PC-3 (cell line): ENCODE data around the gene KRT33B. TPM values are rescaled to one million over a fixed set of nuclear protein-coding genes. Genes with fewer than 3 reads are reported as not detected.

ENCODE experiments used
- ATAC-seq: fragments of 200-7000 bp; cut with Tn5 transposase; 2 replicates; pipeline ENCODE4 v1.9.1; 2020; ENCODE audit warnings: mild to moderate bottlenecking, moderate library complexity
- BruUV-seq: library from RNA; stranded (reverse); fragments of 400-500 nt; replicated peaks from 2 replicates; lab custom pipeline; 2021; lab: Mats Ljungman, UMichigan
- CTCF ChIA-PET: fragments of 300-600 bp; sonication (Branson Sonifier 250); formaldehyde crosslinking; loops from one replicate; lab custom pipeline; 2022; ENCODE audit warnings: antibody characterized with exemption; lab: Charles Lee
- POLR2A ChIA-PET: fragments of 300-600 bp; sonication (Branson Sonifier 250); formaldehyde crosslinking; loops from one replicate; lab custom pipeline; 2022; ENCODE audit warnings: antibody characterized with exemption; ENCODE audit not compliant: unreplicated experiment; lab: Charles Lee
- DNase-seq: peaks from one replicate; pipeline ENCODE4 v3.0.0-alpha.2; 2015
- H2AFZ ChIP-seq: fragments of 300-600 bp; sonication (generic); 2 replicates; pipeline ENCODE4 v1.6.0; 2016; ENCODE audit warnings: antibody characterized with exemption, low read length
- H3F3A ChIP-seq: fragments of 300-600 bp; sonication (generic); one replicate; pipeline ENCODE4 v1.6.0; 2017; ENCODE audit warnings: antibody characterized with exemption, low read length, control low read depth, mild to moderate bottlenecking; ENCODE audit not compliant: unreplicated experiment
- H3K27ac ChIP-seq: fragments of 300-600 bp; sonication (generic); 2 replicates; pipeline ENCODE4 v1.5.1; 2016; ENCODE audit warnings: mild to moderate bottlenecking, low read length
- H3K27me3 ChIP-seq: fragments of 300-600 bp; sonication (generic); 2 replicates; pipeline ENCODE4 v1.6.1; 2016; ENCODE audit warnings: low read length, mixed read lengths
- H3K36me3 ChIP-seq: fragments of 300-600 bp; sonication (generic); 2 replicates; pipeline ENCODE4 v1.6.1; 2016; ENCODE audit warnings: low read depth, mixed run types, low read length, mixed read lengths
- H3K4me1 ChIP-seq: fragments of 300-600 bp; sonication (generic); 2 replicates; pipeline ENCODE4 v1.5.1; 2016; ENCODE audit warnings: low read length; ENCODE audit not compliant: insufficient read depth
- H3K4me2 ChIP-seq: fragments of 300-600 bp; sonication (generic); 2 replicates; pipeline ENCODE4 v1.6.0; 2016; ENCODE audit warnings: low read length
- H3K4me3 ChIP-seq: fragments of 300-600 bp; sonication (generic); 2 replicates; pipeline ENCODE4 v1.5.1; 2016; ENCODE audit warnings: mild to moderate bottlenecking, low read length, mixed read lengths
- H3K79me2 ChIP-seq: fragments of 300-600 bp; sonication (generic); 2 replicates; pipeline ENCODE4 v1.6.1; 2017; ENCODE audit warnings: low read length, mixed read lengths
- H3K9ac ChIP-seq: fragments of 300-600 bp; sonication (generic); 2 replicates; pipeline ENCODE4 v1.6.0; 2016; ENCODE audit warnings: mild to moderate bottlenecking, low read length
- H3K9me2 ChIP-seq: fragments of 300-600 bp; sonication (generic); replicated peaks from 2 replicates; pipeline ENCODE4 v1.6.1; 2016; ENCODE audit warnings: mixed run types, low read length, mixed read lengths
- H3K9me3 ChIP-seq: fragments of 300-600 bp; sonication (generic); 2 replicates; pipeline ENCODE4 v1.6.1; 2016; ENCODE audit warnings: low read length, mixed read lengths
- H4K20me1 ChIP-seq: fragments of 300-600 bp; sonication (generic); 2 replicates; pipeline ENCODE4 v1.6.1; 2016; ENCODE audit warnings: low read length, mixed read lengths
- CTCF ChIP-seq: fragments of 300-600 bp; sonication (generic); conservative IDR thresholded peaks from 2 replicates; pipeline ENCODE4 v1.5.1; 2017; ENCODE audit warnings: antibody characterized with exemption, low read depth, mild to moderate bottlenecking, low read length
- EZH2 ChIP-seq: fragments of 300-600 bp; sonication (generic); IDR thresholded peaks from one replicate; pipeline ENCODE4 v1.6.1; 2017; ENCODE audit warnings: antibody characterized with exemption, mild to moderate bottlenecking, low read length; ENCODE audit not compliant: unreplicated experiment
- EZH2phosphoT487 ChIP-seq: fragments of 300-600 bp; sonication (generic); IDR thresholded peaks from 2 replicates; pipeline ENCODE4 v1.6.1; 2018; ENCODE audit warnings: mild to moderate bottlenecking, antibody characterized with exemption, low read length, borderline replicate concordance
- intact Hi-C: fragments of 100-400 bp; cut with micrococcal nuclease; formaldehyde crosslinking; loops from 2 replicates; pipeline ENCODE4 v1.9.0; 2023
- total RNA-seq: library from RNA; depleted of rRNA; stranded (reverse); fragments of >200 nt; gene quantifications from 2 replicates; pipeline ENCODE4 v1.2.3, GENCODE V29; 2014

The KRT33B gene
- total RNA-seq, 1 experiment from 2014 or later, result not detected

- no peaks in the 10 kb centered on the region for H3K79me2 ChIP-seq
- CTCF ChIA-PET, result interaction anchor here (1.6 kb wide), 1 partner anchor 14 kb away, joined by 6 read pairs; no protein-coding TSS in a partner anchor
- H3K9me3 ChIP-seq, result no peaks in the 10 kb centered on the region
- no peaks in the 10 kb centered on the region for H3K36me3 ChIP-seq
- no peak for DNase-seq
- no peaks in the 10 kb centered on the region for H3K27me3 ChIP-seq
- H4K20me1 ChIP-seq, result no peaks in the 10 kb centered on the region
- H3K4me3 ChIP-seq, result no peak overlapping the region
- POLR2A ChIA-PET, result interaction anchor here (0.5 to 0.6 kb wide), 3 partner anchors 71 to 258 kb away, joined by 3 to 5 read pairs (median 4); no protein-coding TSS in a partner anchor
- BruUV-seq, result no TSS peak
- H3K27ac ChIP-seq, result peak overlapping the region; percentile 97
- H3K4me2 ChIP-seq, result 0 out of 2 replicates have a peak overlapping the region, but pooled peaks have one; percentile 11
- H3K9me2 ChIP-seq, result no peaks in the 10 kb centered on the region
- peaks cover 3% of the 10 kb centered on the region for H3F3A ChIP-seq
- peak overlapping the region; percentile 50 for H3K9ac ChIP-seq
- intact Hi-C loops, result loop anchor here (5.0 to 10.0 kb wide), 3 partner anchors 121 to 496 kb away; partner anchors contain the start of gene KRT19
- TF ChIP-seq EZH2phosphoT487 (no peak), EZH2 (no peak), CTCF (no peak)
- H3K4me1 ChIP-seq, result peaks cover 42% of the 10 kb centered on the region
- no peak overlapping the region for H2AFZ ChIP-seq
- ATAC-seq, result peak; percentile 5; the same call in 1 of the 2 replicates
Measured at GRCh38 chr17:41403404-41404023, 33.9 kb upstream of the KRT33B start.

GRCh38 chr17:41402161-41402560, 32.5 kb upstream of the KRT33B start:
- Histone ChIP-seq H2AFZ (no peak overlapping the region), H3K27ac (peak overlapping the region; percentile 97; the same call in 1 of the 2 replicates), H3K9me2 (no peaks in the 10 kb centered on the region), H3K79me2 (no peaks in the 10 kb centered on the region), H3K36me3 (no peaks in the 10 kb centered on the region), H3K9me3 (no peaks in the 10 kb centered on the region), H3K9ac (no peak overlapping the region), H3F3A (peaks cover 3% of the 10 kb centered on the region), H4K20me1 (no peaks in the 10 kb centered on the region), H3K4me3 (no peak overlapping the region), H3K4me2 (no peak overlapping the region), H3K27me3 (no peaks in the 10 kb centered on the region), H3K4me1 (peaks cover 42% of the 10 kb centered on the region)
- DNase-seq (no peak), ATAC-seq (no peak)
- no peak for TF ChIP-seq CTCF
- no peak for TF ChIP-seq EZH2
- TF ChIP-seq EZH2phosphoT487, result no peak
- ChIA-PET POLR2A (no interaction called here), CTCF (no interaction called here)
- BruUV-seq, result no TSS peak
- intact Hi-C loops, result loop anchor here (5.0 to 10.0 kb wide), 3 partner anchors 123 to 495 kb away; partner anchors contain the start of gene KRT19

GRCh38 chr17:41396996-41397660, 27.5 kb upstream of the KRT33B start, which contains the start of gene KRT31:
KRT31 (minus strand) TSS chr17:41397608; CDS start chr17:41397539, 69 bp downstream.
- no peak for ATAC-seq
- POLR2A ChIA-PET, result no interaction called here
- Histone ChIP-seq H3K4me3 (no peak within 1 kb of the TSS), H3K9me3 (no peaks in the 10 kb centered on the region), H3K9me2 (no peaks in the 10 kb centered on the region), H3F3A (no peaks in the 10 kb centered on the region), H3K79me2 (no peaks in the 10 kb centered on the region), H3K4me1 (peaks cover 14% of the 10 kb centered on the region), H3K4me2 (no peak within 1 kb of the TSS), H3K36me3 (no peaks in the 10 kb centered on the region), H3K9ac (no peak within 1 kb of the TSS), H2AFZ (no peak within 1 kb of the TSS), H4K20me1 (no peaks in the 10 kb centered on the region), H3K27me3 (no peaks in the 10 kb centered on the region), H3K27ac (no peak within 1 kb of the TSS)
- intact Hi-C loops, result no loop called here
- CTCF ChIA-PET, result no interaction called here
- no TSS peak for BruUV-seq
- TF ChIP-seq EZH2phosphoT487 (no peak), CTCF (no peak), EZH2 (no peak)
- no peak for DNase-seq
